GM04504 (cell line): ENCODE data around the gene AQP9.

Experiments used
- DNase-seq: peaks from one replicate; pipeline ENCODE4 v3.0.0-alpha.2; 2012; ENCODE audit warnings: low read depth

Gene AQP9

GRCh38 chr15:58227706-58228543 lies 89.7 kb downstream of the AQP9 start:
- no peak for DNase-seq

GRCh38 chr15:58228718-58229117 lies 90.5 kb downstream of the AQP9 start:
- DNase-seq = peak; percentile 51

- no peak for DNase-seq
These were observed 91.2 kb downstream of the AQP9 start for GRCh38 chr15:58229297-58229768.

GRCh38 chr15:58232281-58233065 lies 94.3 kb downstream of the AQP9 start:
- no peak for DNase-seq

GRCh38 chr15:58233341-58233740 lies 95.2 kb downstream of the AQP9 start:
- DNase-seq = no peak
